Fibroblast of lung (primary cell): ENCODE measurements around the gene PCSK2. TPM values are rescaled to one million over a fixed set of nuclear protein-coding genes. Genes with fewer than 3 reads are reported as not detected.

ENCODE experiments used
- DNase-seq, 2 donors: peaks; one replicate each; pipeline versions ENCODE4 v3.0.0 to v3.0.0-alpha.2; 2010; ENCODE audit warnings: low read depth in 2 of 2
- H2AFZ ChIP-seq: 2 replicates; pipeline ENCODE4 v1.5.1; 2012; ENCODE audit warnings: low read length, control low read depth, inconsistent platforms
- H3K27ac ChIP-seq: 2 replicates; pipeline ENCODE4 v1.5.1; 2011; ENCODE audit warnings: low read length, control low read depth; ENCODE audit not compliant: insufficient read depth
- H3K27me3 ChIP-seq: 2 replicates; pipeline ENCODE4 v1.5.1; 2011; ENCODE audit warnings: mild to moderate bottlenecking, low read length; ENCODE audit not compliant: control insufficient read depth, insufficient read depth
- H3K36me3 ChIP-seq: 2 replicates; pipeline ENCODE4 v1.5.1; 2011; ENCODE audit warnings: low read length; ENCODE audit not compliant: control insufficient read depth, insufficient read depth
- H3K4me1 ChIP-seq: 2 replicates; pipeline ENCODE4 v1.5.1; 2011; ENCODE audit warnings: low read length; ENCODE audit not compliant: control insufficient read depth, insufficient read depth; ENCODE audit errors: extremely low read depth
- H3K4me2 ChIP-seq: 2 replicates; pipeline ENCODE4 v1.5.1; 2011; ENCODE audit warnings: low read length, control low read depth; ENCODE audit not compliant: insufficient read depth; ENCODE audit errors: extremely low read depth
- H3K4me3 ChIP-seq, 4 experiments: fragments of 200-600 bp in 1 of 4; sonication (generic) in 1 of 4; replicated peaks in 1 of 4; 2 replicates each; pipeline ENCODE4 v1.5.1; 2011 to 2016; ENCODE audit warnings: low read length in 4 of 4, low read depth in 3 of 4, mild to moderate bottlenecking in 3 of 4, control low read depth in 2 of 4, inconsistent platforms in 1 of 4, mixed read lengths in 1 of 4; ENCODE audit not compliant: insufficient read depth in 1 of 4; ENCODE audit errors: control extremely low read depth in 1 of 4
- H3K79me2 ChIP-seq: 2 replicates; pipeline ENCODE4 v1.5.1; 2012; ENCODE audit warnings: mild to moderate bottlenecking, low read length, inconsistent platforms; ENCODE audit not compliant: control insufficient read depth, insufficient read depth
- H3K9ac ChIP-seq: 2 replicates; pipeline ENCODE4 v1.5.1; 2011; ENCODE audit warnings: mild to moderate bottlenecking, low read length, control low read depth; ENCODE audit not compliant: insufficient read depth
- H3K9me3 ChIP-seq: 2 replicates; pipeline ENCODE4 v1.5.1; 2012; ENCODE audit warnings: low read depth, low read length; ENCODE audit not compliant: control insufficient read depth, insufficient read depth
- H4K20me1 ChIP-seq: 2 replicates; pipeline ENCODE4 v1.5.1; 2011; ENCODE audit warnings: low read length; ENCODE audit not compliant: control insufficient read depth, insufficient read depth; ENCODE audit errors: extremely low read depth
- EZH2 ChIP-seq: IDR thresholded peaks from 2 replicates; pipeline ENCODE4 v1.5.1; 2012; ENCODE audit warnings: low read length, control low read depth, mild to moderate bottlenecking; ENCODE audit errors: missing control alignments
- polyA plus RNA-seq, 2 donors: library from polyadenylated mRNA; depleted of rRNA in 1 of 2; stranded (reverse) in 1 of 2; unstranded in 1 of 2; fragments of >200 nt; gene quantifications; 2 replicates each; pipeline ENCODE4 v1.2.1, GENCODE V29; 2011 to 2012; ENCODE audit warnings: missing spikeins in 1 of 2
- total RNA-seq: library from RNA; depleted of rRNA; stranded (reverse); fragments of >200 nt; gene quantifications from 2 replicates; pipeline ENCODE4 v1.2.1, GENCODE V29; 2014
- TF ChIP-seq, protein P1 (sequence below), 2 donors: IDR thresholded peaks in 1 of 2; conservative IDR thresholded peaks in 1 of 2; 1 replicate in 1 of 2; 2 replicates in 1 of 2; pipeline ENCODE4 v1.5.1; 2011 to 2012; ENCODE audit warnings: low read length in 2 of 2, control low read depth in 1 of 2, inconsistent platforms in 1 of 2, low read depth in 1 of 2, mild to moderate bottlenecking in 1 of 2

PCSK2 gene
- total and polyA plus RNA-seq, 2 donors (not counting 1 experiment from before 2014, with no cell fraction given) = under 0.01 to 1.2 TPM

DNA sequence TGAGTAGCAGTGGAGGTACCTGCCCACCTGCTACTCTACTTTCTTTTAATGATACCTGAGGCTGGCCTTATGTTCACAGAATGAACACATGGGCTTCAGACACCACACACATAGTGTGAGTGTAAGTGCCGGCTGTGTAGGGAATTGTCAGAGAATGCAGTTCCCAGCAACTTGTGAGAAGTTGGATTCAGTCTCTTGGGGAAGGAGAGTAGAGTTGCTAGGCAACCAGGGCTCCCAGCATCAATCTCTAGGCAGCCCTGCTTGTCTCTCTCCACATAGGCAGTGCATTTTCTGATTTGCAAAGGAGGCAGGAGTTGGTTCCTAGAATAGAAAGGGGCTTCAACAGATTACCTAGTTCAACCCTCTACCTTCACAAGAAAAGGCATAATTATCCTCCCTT, 230.2 kb downstream of the PCSK2 start:
- Histone ChIP-seq H3K4me1 (no peaks in the 10 kb centered on the region), H2AFZ (no peak overlapping the region), H3K36me3 (no peaks in the 10 kb centered on the region), H3K27me3 (peaks cover 3% of the 10 kb centered on the region), H3K9ac (no peak overlapping the region), H3K4me3 (no peak overlapping the region), H3K4me2 (no peak overlapping the region), H3K27ac (no peak overlapping the region), H4K20me1 (no peaks in the 10 kb centered on the region), H3K9me3 (no peaks in the 10 kb centered on the region), H3K79me2 (no peaks in the 10 kb centered on the region)
- DNase-seq = no peak
- TF ChIP-seq, protein P1, sequence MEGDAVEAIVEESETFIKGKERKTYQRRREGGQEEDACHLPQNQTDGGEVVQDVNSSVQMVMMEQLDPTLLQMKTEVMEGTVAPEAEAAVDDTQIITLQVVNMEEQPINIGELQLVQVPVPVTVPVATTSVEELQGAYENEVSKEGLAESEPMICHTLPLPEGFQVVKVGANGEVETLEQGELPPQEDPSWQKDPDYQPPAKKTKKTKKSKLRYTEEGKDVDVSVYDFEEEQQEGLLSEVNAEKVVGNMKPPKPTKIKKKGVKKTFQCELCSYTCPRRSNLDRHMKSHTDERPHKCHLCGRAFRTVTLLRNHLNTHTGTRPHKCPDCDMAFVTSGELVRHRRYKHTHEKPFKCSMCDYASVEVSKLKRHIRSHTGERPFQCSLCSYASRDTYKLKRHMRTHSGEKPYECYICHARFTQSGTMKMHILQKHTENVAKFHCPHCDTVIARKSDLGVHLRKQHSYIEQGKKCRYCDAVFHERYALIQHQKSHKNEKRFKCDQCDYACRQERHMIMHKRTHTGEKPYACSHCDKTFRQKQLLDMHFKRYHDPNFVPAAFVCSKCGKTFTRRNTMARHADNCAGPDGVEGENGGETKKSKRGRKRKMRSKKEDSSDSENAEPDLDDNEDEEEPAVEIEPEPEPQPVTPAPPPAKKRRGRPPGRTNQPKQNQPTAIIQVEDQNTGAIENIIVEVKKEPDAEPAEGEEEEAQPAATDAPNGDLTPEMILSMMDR (conservative IDR thresholded peaks at IDR 0.05 in 1 of 2, IDR thresholded peaks at IDR 0.05 in 1 of 2; ENCODE audit: low read depth in 1 of 2, low read length in 2 of 2) = no peak
- no peak for TF ChIP-seq EZH2

DNA sequence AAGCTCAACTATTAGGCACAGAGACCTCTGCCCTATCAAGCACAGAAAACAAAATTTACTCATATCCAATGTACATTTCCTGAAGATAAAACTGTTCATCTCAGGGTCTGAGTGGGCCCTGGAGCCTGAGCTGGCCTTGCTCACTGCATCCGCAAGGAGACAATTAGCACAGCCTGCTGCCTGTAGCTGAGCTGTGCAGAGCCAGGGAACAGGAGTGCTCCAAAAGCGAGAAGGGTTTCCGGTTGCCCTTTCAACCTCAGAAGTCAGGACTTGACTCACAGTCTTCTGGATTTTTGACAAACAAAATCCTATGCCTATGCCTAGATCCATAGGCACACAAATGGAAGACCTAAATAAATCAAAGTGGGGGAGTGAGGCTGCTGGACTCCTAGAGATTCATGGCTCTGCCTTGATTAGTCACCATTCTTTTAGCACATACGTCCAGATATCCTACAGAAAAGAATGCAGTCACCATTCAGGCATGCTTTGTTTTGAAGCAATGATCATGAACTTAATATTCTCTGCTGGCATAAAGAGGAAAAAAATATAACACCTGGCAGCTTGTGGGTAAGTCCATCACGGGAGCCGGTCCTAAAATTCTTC, 230.8 kb downstream of the PCSK2 start:
- Histone ChIP-seq H3K36me3 (no peaks in the 10 kb centered on the region), H2AFZ (no peak overlapping the region), H3K9ac (no peak overlapping the region), H4K20me1 (no peaks in the 10 kb centered on the region), H3K79me2 (no peaks in the 10 kb centered on the region), H3K27me3 (no peaks in the 10 kb centered on the region), H3K27ac (no peak overlapping the region), H3K4me3 (no peak overlapping the region), H3K9me3 (no peaks in the 10 kb centered on the region), H3K4me1 (no peaks in the 10 kb centered on the region), H3K4me2 (no peak overlapping the region)
- peak in 1 of 2 donors; percentile 3 for DNase-seq
- TF ChIP-seq, protein P1 (conservative IDR thresholded peaks at IDR 0.05 in 1 of 2, IDR thresholded peaks at IDR 0.05 in 1 of 2; ENCODE audit: low read depth in 1 of 2, low read length in 2 of 2) = no peak

DNA sequence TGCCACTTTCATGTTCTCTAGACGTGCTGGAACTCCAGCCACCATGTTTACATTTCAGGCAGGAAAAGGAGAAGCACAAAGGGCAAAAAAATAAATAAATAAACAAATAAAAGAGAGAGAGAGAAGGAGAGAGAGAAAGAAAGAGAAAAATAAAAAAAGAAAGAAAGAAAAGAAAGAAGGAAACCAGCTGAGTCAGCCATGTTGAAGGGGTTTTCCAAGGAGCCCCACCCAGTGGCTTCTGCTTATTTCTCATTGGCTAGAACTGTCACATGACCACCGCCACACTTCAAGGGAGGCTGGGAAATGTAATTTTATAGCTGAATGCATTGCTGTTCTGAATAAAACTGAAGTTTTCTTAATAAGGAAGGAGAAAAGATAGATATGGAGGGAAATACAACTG, 233.3 kb downstream of the PCSK2 start:
- Histone ChIP-seq H3K79me2 (no peaks in the 10 kb centered on the region), H2AFZ (no peak overlapping the region), H3K4me2 (no peak overlapping the region), H3K9ac (no peak overlapping the region), H3K4me3 (no peak overlapping the region), H3K36me3 (no peaks in the 10 kb centered on the region), H3K27ac (no peak overlapping the region), H3K27me3 (no peaks in the 10 kb centered on the region), H4K20me1 (no peaks in the 10 kb centered on the region), H3K9me3 (no peaks in the 10 kb centered on the region), H3K4me1 (no peaks in the 10 kb centered on the region)
- TF ChIP-seq EZH2 = no peak
- TF ChIP-seq, protein P1 (conservative IDR thresholded peaks at IDR 0.05 in 1 of 2, IDR thresholded peaks at IDR 0.05 in 1 of 2; ENCODE audit: low read depth in 1 of 2, low read length in 2 of 2) = no peak
- no peak for DNase-seq
